ENCODE measurements around the gene NLRP6. TPM values are rescaled to one million over a fixed set of nuclear protein-coding genes. Genes with fewer than 3 reads are reported as not detected.

The NLRP6 gene
- total and polyA plus RNA-seq, 2 experiments from 2014 or later, result 1.4 TPM; not detected in 1

DNA sequence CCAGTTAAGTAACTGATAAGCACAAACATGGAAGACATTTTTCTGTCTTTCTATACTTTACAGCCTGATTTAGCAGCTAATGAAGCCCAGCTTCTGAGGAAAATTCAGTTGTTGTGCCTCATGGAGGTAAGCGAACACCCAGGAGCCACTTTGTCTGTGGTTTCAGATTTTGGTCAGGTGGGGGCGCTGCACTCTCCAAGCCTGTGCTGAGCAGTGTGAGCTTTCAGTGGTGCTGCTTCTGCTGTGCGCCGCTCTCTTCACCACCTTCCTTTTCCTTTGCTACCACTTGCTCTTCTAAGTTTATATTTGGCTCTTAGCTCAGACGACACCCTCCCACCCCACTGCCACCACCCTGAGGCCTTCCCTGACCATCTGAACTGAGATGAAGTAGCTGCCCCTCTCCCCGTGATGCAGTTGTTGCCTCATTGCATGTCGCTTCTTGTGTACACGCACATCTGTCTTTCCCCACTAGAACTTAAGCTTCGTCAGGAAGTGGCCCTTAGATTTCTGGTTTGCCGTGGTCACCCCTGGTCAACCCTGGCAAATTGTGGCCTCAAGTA lies 27.4 kb upstream of the NLRP6 start:
- no peak overlapping the region for H3K4me2 ChIP-seq
- H2AFZ ChIP-seq, result no peak overlapping the region
- WGBS (ENCODE audit: low lambda C conversion rate, missing lambda C conversion rate), result 79% methylated on average over 10 of the region's 10 CpGs
- TF ChIP-seq, protein P1, sequence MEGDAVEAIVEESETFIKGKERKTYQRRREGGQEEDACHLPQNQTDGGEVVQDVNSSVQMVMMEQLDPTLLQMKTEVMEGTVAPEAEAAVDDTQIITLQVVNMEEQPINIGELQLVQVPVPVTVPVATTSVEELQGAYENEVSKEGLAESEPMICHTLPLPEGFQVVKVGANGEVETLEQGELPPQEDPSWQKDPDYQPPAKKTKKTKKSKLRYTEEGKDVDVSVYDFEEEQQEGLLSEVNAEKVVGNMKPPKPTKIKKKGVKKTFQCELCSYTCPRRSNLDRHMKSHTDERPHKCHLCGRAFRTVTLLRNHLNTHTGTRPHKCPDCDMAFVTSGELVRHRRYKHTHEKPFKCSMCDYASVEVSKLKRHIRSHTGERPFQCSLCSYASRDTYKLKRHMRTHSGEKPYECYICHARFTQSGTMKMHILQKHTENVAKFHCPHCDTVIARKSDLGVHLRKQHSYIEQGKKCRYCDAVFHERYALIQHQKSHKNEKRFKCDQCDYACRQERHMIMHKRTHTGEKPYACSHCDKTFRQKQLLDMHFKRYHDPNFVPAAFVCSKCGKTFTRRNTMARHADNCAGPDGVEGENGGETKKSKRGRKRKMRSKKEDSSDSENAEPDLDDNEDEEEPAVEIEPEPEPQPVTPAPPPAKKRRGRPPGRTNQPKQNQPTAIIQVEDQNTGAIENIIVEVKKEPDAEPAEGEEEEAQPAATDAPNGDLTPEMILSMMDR (IDR thresholded peaks at IDR 0.05; ENCODE audit: poor library complexity), result peak; percentile 61
- no peak for TF ChIP-seq EZH2 (IDR thresholded peaks at IDR 0.05; ENCODE audit: borderline replicate concordance)
- no peak overlapping the region for H3K27ac ChIP-seq
- no peaks in the 10 kb centered on the region for H4K20me1 ChIP-seq (ENCODE audit: insufficient read depth, poor library complexity, severe bottlenecking)
- no peaks in the 10 kb centered on the region for H3K27me3 ChIP-seq
- DNase-seq (ENCODE audit: low spot score), result peak; percentile 67
- H3K9me2 ChIP-seq (replicated peaks; ENCODE audit: insufficient read depth), result no peaks in the 10 kb centered on the region
- H3K79me2 ChIP-seq, result no peaks in the 10 kb centered on the region
- H3K9me3 ChIP-seq (ENCODE audit: low read depth), result no peaks in the 10 kb centered on the region
- H3K4me3 ChIP-seq, result no peak overlapping the region
- H3K4me1 ChIP-seq (ENCODE audit: insufficient read depth), result no peaks in the 10 kb centered on the region
- no peaks in the 10 kb centered on the region for H3K36me3 ChIP-seq (replicated peaks; ENCODE audit: insufficient read depth, low read depth)

DNA sequence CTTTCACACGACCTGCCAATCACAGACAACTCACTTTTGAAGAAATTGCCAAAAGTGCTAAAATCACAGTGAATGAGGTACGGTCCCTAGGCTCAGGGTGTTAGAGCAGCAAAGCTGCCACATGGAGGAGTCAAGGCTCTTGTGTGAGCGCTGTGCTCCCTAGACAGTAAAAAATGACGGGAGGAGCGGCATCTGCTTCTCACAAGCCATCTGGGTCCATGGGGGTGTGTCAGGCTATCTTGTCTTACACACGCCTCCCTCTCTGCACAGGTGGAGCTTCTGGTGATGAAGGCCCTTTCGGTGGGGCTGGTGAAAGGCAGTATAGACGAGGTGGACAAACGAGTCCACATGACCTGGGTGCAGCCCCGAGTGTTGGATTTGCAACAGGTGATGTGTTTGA lies 26.7 kb upstream of the NLRP6 start:
- H3K9me2 ChIP-seq (replicated peaks; ENCODE audit: insufficient read depth), result no peaks in the 10 kb centered on the region
- no peaks in the 10 kb centered on the region for H3K36me3 ChIP-seq (replicated peaks; ENCODE audit: insufficient read depth, low read depth)
- H3K79me2 ChIP-seq, result no peaks in the 10 kb centered on the region
- TF ChIP-seq, protein P1 (IDR thresholded peaks at IDR 0.05; ENCODE audit: poor library complexity), result no peak
- TF ChIP-seq EZH2 (IDR thresholded peaks at IDR 0.05; ENCODE audit: borderline replicate concordance) (no peak), EZH2phosphoT487 (IDR thresholded peaks at IDR 0.05; ENCODE audit: low read depth, severe bottlenecking, unreplicated experiment) (no peak)
- no peak overlapping the region for H2AFZ ChIP-seq
- no peaks in the 10 kb centered on the region for H3K27me3 ChIP-seq
- no peak overlapping the region for H3K4me2 ChIP-seq
- no peaks in the 10 kb centered on the region for H4K20me1 ChIP-seq (ENCODE audit: insufficient read depth, poor library complexity, severe bottlenecking)
- DNase-seq (ENCODE audit: low spot score), result no peak
- H3K9me3 ChIP-seq (ENCODE audit: low read depth), result no peaks in the 10 kb centered on the region
- 94% methylated on average over 10 of the region's 10 CpGs for WGBS (ENCODE audit: low lambda C conversion rate, missing lambda C conversion rate)
- H3K4me3 ChIP-seq, result no peak overlapping the region
- no peak overlapping the region for H3K27ac ChIP-seq
- H3K4me1 ChIP-seq (ENCODE audit: insufficient read depth), result no peaks in the 10 kb centered on the region

DNA sequence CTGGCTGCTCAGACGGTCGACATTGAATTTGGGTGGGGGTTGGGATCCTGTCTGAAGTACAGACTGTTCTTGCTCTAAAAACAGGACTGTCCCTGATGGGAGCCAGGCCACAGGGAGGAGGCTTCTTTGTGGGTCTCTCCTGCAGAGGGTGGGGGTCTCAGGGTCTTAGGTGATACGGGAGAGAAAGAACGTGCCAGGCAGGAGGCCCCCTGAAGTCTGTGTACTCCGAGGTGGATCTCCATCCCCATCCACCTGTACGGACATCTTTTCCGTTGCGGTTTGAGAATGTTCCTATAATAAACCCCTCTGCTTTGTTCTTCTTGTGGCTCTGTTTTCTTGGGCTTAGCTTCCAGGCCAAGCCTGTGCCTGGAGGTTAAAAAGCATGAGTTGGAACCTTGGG lies 25.5 kb upstream of the NLRP6 start:
- H3K27ac ChIP-seq, result no peak overlapping the region
- no peaks in the 10 kb centered on the region for H3K9me3 ChIP-seq (ENCODE audit: low read depth)
- H4K20me1 ChIP-seq (ENCODE audit: insufficient read depth, poor library complexity, severe bottlenecking), result no peaks in the 10 kb centered on the region
- no peaks in the 10 kb centered on the region for H3K27me3 ChIP-seq
- no peak overlapping the region for H3K4me3 ChIP-seq
- no peak for TF ChIP-seq EZH2 (IDR thresholded peaks at IDR 0.05; ENCODE audit: borderline replicate concordance)
- TF ChIP-seq, protein P1 (IDR thresholded peaks at IDR 0.05; ENCODE audit: poor library complexity), result no peak
- no peak for TF ChIP-seq EZH2phosphoT487 (IDR thresholded peaks at IDR 0.05; ENCODE audit: low read depth, severe bottlenecking, unreplicated experiment)
- H3K9me2 ChIP-seq (replicated peaks; ENCODE audit: insufficient read depth), result no peaks in the 10 kb centered on the region
- H3K36me3 ChIP-seq (replicated peaks; ENCODE audit: insufficient read depth, low read depth), result no peaks in the 10 kb centered on the region
- no peak overlapping the region for H3K4me2 ChIP-seq
- no peak for DNase-seq (ENCODE audit: low spot score)
- no peaks in the 10 kb centered on the region for H3K4me1 ChIP-seq (ENCODE audit: insufficient read depth)
- WGBS (ENCODE audit: low lambda C conversion rate, missing lambda C conversion rate), result 88% methylated on average over 8 of the region's 8 CpGs
- H2AFZ ChIP-seq, result no peak overlapping the region
- H3K79me2 ChIP-seq, result no peaks in the 10 kb centered on the region

Measured in hepatocyte (in vitro differentiated cells).